ENCODE data around the gene SPACA7.

Gene SPACA7

DNA sequence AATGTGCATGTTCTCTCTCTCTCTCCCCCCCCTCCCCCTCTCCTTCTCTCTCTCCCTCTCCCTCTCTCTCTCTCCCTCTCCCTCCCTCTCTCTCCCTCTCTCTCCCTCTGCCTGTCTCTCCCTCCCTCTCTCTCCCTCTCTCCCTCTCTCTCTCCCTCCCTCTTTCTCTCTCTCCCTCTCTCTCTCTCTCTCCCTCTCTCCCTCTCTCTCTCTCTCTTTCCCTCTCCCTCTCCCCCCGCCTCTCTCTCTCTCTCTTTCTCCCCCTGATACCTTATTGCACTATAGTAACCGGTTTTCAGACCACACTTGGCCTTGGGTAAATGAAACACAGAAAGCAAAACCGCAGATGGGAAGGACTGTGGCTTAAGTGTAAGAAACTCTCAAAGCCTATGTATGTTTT lies 34.7 kb upstream of the SPACA7 start:
- H3K27ac ChIP-seq (ENCODE audit: low read length): no peak overlapping the region
- H3K36me3 ChIP-seq (ENCODE audit: control insufficient read depth in 2 of 2, insufficient read depth in 2 of 2, low read length in 2 of 2): no peaks in the 10 kb centered on the region
- H3K9me3 ChIP-seq (ENCODE audit: control insufficient read depth in 2 of 2, low read length in 2 of 2): peaks cover 4 to 11% of the 10 kb centered on the region in 2 donors
- H3K9ac ChIP-seq (ENCODE audit: low read length in 2 of 2): no peak overlapping the region
- peaks cover 19 to 26% of the 10 kb centered on the region in 2 donors for H3K27me3 ChIP-seq (ENCODE audit: control insufficient read depth in 1 of 2, insufficient read depth in 2 of 2, low read length in 2 of 2)
- no peaks in the 10 kb centered on the region for H3K4me1 ChIP-seq (ENCODE audit: control insufficient read depth, insufficient read depth, low read length)
- H3K4me3 ChIP-seq (ENCODE audit: low read length in 2 of 2): no peak overlapping the region

DNA sequence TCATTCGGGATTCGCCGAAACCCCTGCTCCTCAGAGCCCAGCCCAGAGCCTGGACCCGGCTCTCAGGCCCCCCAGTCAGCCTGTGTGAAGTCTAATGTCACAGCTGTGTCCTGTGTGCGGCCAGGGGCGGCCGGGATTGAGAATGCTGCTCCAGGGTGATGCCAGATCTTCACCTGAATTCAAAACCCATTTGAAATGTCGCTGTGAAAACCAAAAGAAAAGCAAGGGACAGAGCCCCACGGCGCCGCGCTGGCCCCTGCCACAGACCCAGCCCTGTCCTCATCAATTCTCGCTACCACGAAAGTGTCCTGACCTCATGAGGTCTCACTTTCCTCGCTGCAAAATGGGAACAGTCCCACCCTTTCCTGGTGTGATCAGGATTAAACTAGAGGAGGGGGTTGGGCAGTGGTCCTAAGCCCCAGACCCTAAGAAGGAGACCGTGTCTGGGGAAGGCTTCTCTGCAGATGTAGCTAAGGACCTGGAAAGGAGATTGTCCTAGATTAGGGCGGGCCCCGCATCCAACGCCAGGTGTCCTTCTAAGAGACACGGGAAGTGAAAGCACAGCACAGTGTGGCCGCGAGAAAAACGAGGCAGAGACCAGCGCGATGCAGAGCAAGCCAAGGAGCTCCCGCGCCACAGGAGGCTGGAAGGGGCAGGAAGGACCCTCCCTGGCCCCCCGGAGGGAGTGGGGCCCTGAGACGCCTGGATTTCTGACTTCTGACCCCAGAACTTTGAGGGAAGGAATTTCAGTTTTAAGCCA lies 34.0 kb upstream of the SPACA7 start:
- Histone ChIP-seq H3K9me3 (ENCODE audit: control insufficient read depth in 2 of 2, low read length in 2 of 2) (peaks cover 4 to 8% of the 10 kb centered on the region in 2 donors), H3K27me3 (ENCODE audit: control insufficient read depth in 1 of 2, insufficient read depth in 2 of 2, low read length in 2 of 2) (peaks cover 19 to 29% of the 10 kb centered on the region in 2 donors), H3K9ac (ENCODE audit: low read length in 2 of 2) (no peak overlapping the region), H3K4me3 (ENCODE audit: low read length in 2 of 2) (no peak overlapping the region), H3K36me3 (ENCODE audit: control insufficient read depth in 2 of 2, insufficient read depth in 2 of 2, low read length in 2 of 2) (no peaks in the 10 kb centered on the region), H3K4me1 (ENCODE audit: control insufficient read depth, insufficient read depth, low read length) (no peaks in the 10 kb centered on the region), H3K27ac (ENCODE audit: low read length) (no peak overlapping the region)

DNA sequence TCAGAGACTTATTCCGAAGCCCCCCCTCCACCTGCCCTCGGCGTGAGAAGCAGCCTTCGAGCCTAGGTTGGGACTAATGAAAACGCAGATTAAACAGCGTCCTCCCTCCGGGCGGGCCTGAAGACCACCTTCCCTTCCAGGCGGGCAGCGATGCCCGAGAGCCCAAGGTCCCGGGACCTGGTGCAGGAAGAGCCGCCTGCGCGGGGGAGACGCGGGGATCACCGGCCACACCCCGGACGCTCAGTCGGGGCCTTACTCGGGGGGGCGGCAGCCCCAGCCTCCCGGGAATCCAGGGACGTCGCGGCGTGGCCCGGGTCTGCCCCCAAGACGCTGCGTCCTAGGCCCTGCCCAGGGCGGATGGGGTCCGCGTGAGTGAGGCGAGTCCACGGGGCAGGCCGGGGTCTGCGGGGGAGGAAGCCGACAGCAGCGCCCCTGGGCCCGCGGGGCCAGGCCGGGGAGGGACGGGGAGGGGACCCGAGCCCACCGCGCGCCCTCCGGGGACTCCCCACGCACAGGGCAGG lies 33.3 kb upstream of the SPACA7 start:
- Histone ChIP-seq H3K4me3 (ENCODE audit: low read length in 2 of 2) (no peak overlapping the region), H3K36me3 (ENCODE audit: control insufficient read depth in 2 of 2, insufficient read depth in 2 of 2, low read length in 2 of 2) (no peaks in the 10 kb centered on the region), H3K27ac (ENCODE audit: low read length) (no peak overlapping the region), H3K4me1 (ENCODE audit: control insufficient read depth, insufficient read depth, low read length) (no peaks in the 10 kb centered on the region), H3K9me3 (ENCODE audit: control insufficient read depth in 2 of 2, low read length in 2 of 2) (peaks cover 2 to 4% of the 10 kb centered on the region in 2 donors), H3K27me3 (ENCODE audit: control insufficient read depth in 1 of 2, insufficient read depth in 2 of 2, low read length in 2 of 2) (peaks cover 19 to 29% of the 10 kb centered on the region in 2 donors), H3K9ac (ENCODE audit: low read length in 2 of 2) (no peak overlapping the region)

- Histone ChIP-seq H3K4me3 (ENCODE audit: low read length in 2 of 2) (no peak overlapping the region), H3K4me1 (ENCODE audit: control insufficient read depth, insufficient read depth, low read length) (no peaks in the 10 kb centered on the region), H3K27me3 (ENCODE audit: control insufficient read depth in 1 of 2, insufficient read depth in 2 of 2, low read length in 2 of 2) (peaks cover 24 to 29% of the 10 kb centered on the region in 2 donors), H3K36me3 (ENCODE audit: control insufficient read depth in 2 of 2, insufficient read depth in 2 of 2, low read length in 2 of 2) (no peaks in the 10 kb centered on the region), H3K9me3 (ENCODE audit: control insufficient read depth in 2 of 2, low read length in 2 of 2) (peaks cover 1 to 2% of the 10 kb centered on the region in 2 donors), H3K27ac (ENCODE audit: low read length) (no peak overlapping the region), H3K9ac (ENCODE audit: low read length in 2 of 2) (no peak overlapping the region)
These were observed 32.6 kb upstream of the SPACA7 start for GRCh38 chr13:112343591-112343990.

- no peak overlapping the region for H3K27ac ChIP-seq (ENCODE audit: low read length)
- peaks cover 29 to 37% of the 10 kb centered on the region in 2 donors for H3K27me3 ChIP-seq (ENCODE audit: control insufficient read depth in 1 of 2, insufficient read depth in 2 of 2, low read length in 2 of 2)
- no peak overlapping the region for H3K9ac ChIP-seq (ENCODE audit: low read length in 2 of 2)
- H3K36me3 ChIP-seq (ENCODE audit: control insufficient read depth in 2 of 2, insufficient read depth in 2 of 2, low read length in 2 of 2): no peaks in the 10 kb centered on the region
- H3K4me3 ChIP-seq (ENCODE audit: low read length in 2 of 2): no peak overlapping the region
- H3K9me3 ChIP-seq (ENCODE audit: control insufficient read depth in 2 of 2, low read length in 2 of 2): peaks cover 0 to 4% of the 10 kb centered on the region in 2 donors
- no peaks in the 10 kb centered on the region for H3K4me1 ChIP-seq (ENCODE audit: control insufficient read depth, insufficient read depth, low read length)
These were observed 30.4 kb upstream of the SPACA7 start for GRCh38 chr13:112345826-112346172.

DNA sequence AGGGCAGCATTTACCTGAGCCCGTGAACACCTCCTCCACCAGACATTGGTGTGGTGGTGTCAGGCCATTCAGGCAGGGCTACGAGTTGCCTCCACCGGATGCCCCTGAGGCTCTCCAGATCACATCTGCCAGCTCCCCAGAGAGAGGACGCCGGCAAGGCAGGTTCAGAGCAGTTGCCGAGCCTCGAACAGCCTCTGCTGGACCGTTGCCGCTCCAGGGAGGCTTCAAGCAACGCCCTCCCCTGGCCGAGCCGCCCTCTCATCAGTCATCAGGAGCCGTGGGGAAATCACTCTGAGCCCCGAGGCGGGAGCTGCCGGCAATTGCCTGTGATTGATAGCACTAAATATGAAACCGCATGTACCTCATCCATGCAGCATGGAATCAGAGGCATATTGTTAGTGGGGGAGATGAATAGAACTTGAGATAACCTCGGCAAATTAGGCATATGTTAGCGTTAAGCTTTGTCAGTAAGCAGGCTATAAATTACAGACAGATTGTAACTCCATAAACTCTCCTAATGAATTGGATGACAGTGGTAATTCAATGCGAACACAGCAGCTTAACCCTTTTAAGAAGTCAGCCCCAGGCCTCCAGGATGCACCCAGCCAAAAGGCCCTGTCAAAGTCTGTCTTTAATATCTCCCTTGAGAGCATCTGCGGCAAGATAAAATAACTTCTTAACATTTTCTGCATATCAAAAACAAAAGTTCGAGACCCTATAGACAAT lies 29.8 kb upstream of the SPACA7 start:
- H3K4me1 ChIP-seq (ENCODE audit: control insufficient read depth, insufficient read depth, low read length): no peaks in the 10 kb centered on the region
- peaks cover 29 to 37% of the 10 kb centered on the region in 2 donors for H3K27me3 ChIP-seq (ENCODE audit: control insufficient read depth in 1 of 2, insufficient read depth in 2 of 2, low read length in 2 of 2)
- H3K36me3 ChIP-seq (ENCODE audit: control insufficient read depth in 2 of 2, insufficient read depth in 2 of 2, low read length in 2 of 2): no peaks in the 10 kb centered on the region
- H3K9ac ChIP-seq (ENCODE audit: low read length in 2 of 2): no peak overlapping the region
- no peak overlapping the region for H3K27ac ChIP-seq (ENCODE audit: low read length)
- peaks cover 0 to 7% of the 10 kb centered on the region in 2 donors for H3K9me3 ChIP-seq (ENCODE audit: control insufficient read depth in 2 of 2, low read length in 2 of 2)
- no peak overlapping the region for H3K4me3 ChIP-seq (ENCODE audit: low read length in 2 of 2)

DNA sequence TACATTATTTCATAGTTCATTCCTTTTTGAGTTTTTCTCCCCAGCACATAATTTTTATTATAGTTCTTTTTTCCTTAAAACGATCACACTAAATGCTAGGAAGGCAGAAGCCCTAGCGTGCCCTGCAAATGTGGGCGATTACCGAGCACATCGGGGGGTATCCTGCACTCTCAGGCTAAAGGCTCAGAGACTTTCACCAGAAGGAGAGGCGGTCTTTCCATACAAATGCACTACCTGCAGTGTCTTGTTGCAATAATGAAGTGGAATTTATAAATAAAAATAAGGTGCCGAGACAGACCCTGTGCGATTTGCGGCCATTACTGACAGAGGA lies 29.3 kb upstream of the SPACA7 start:
- Histone ChIP-seq H3K9ac (ENCODE audit: low read length in 2 of 2) (no peak overlapping the region), H3K4me1 (ENCODE audit: control insufficient read depth, insufficient read depth, low read length) (no peaks in the 10 kb centered on the region), H3K27ac (ENCODE audit: low read length) (no peak overlapping the region), H3K36me3 (ENCODE audit: control insufficient read depth in 2 of 2, insufficient read depth in 2 of 2, low read length in 2 of 2) (no peaks in the 10 kb centered on the region), H3K9me3 (ENCODE audit: control insufficient read depth in 2 of 2, low read length in 2 of 2) (peaks cover 0 to 7% of the 10 kb centered on the region in 2 donors), H3K4me3 (ENCODE audit: low read length in 2 of 2) (no peak overlapping the region), H3K27me3 (ENCODE audit: control insufficient read depth in 1 of 2, insufficient read depth in 2 of 2, low read length in 2 of 2) (peaks cover 29 to 39% of the 10 kb centered on the region in 2 donors)

DNA sequence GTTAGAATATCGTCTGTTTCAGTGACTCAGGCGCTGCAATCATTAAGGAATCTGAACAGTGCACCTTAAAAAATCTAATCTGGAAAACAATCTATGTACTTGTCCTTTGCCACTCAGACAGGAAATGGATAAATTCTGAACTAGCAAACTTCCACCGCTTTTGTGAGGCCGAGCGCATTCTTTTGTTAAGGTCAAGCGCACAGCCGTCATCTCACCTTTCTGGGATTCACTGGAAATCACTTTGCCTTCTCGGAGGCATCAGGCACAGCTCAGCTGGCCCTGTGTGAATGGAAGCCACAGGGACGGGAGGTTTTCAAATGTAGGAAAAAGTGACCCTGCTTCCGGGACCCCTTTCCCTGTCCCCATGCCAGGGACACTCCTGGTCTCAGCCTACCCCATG lies 28.2 kb upstream of the SPACA7 start:
- Histone ChIP-seq H3K9ac (ENCODE audit: low read length in 2 of 2) (no peak overlapping the region), H3K4me1 (ENCODE audit: control insufficient read depth, insufficient read depth, low read length) (no peaks in the 10 kb centered on the region), H3K9me3 (ENCODE audit: control insufficient read depth in 2 of 2, low read length in 2 of 2) (peaks cover 0 to 7% of the 10 kb centered on the region in 2 donors), H3K27ac (ENCODE audit: low read length) (no peak overlapping the region), H3K27me3 (ENCODE audit: control insufficient read depth in 1 of 2, insufficient read depth in 2 of 2, low read length in 2 of 2) (peaks cover 25 to 35% of the 10 kb centered on the region in 2 donors), H3K36me3 (ENCODE audit: control insufficient read depth in 2 of 2, insufficient read depth in 2 of 2, low read length in 2 of 2) (no peaks in the 10 kb centered on the region), H3K4me3 (ENCODE audit: low read length in 2 of 2) (no peak overlapping the region)

- no peak overlapping the region for H3K27ac ChIP-seq (ENCODE audit: low read length)
- peaks cover 0 to 7% of the 10 kb centered on the region in 2 donors for H3K9me3 ChIP-seq (ENCODE audit: control insufficient read depth in 2 of 2, low read length in 2 of 2)
- H3K9ac ChIP-seq (ENCODE audit: low read length in 2 of 2): no peak overlapping the region
- no peaks in the 10 kb centered on the region for H3K36me3 ChIP-seq (ENCODE audit: control insufficient read depth in 2 of 2, insufficient read depth in 2 of 2, low read length in 2 of 2)
- H3K4me1 ChIP-seq (ENCODE audit: control insufficient read depth, insufficient read depth, low read length): no peaks in the 10 kb centered on the region
- H3K4me3 ChIP-seq (ENCODE audit: low read length in 2 of 2): no peak overlapping the region
- H3K27me3 ChIP-seq (ENCODE audit: control insufficient read depth in 1 of 2, insufficient read depth in 2 of 2, low read length in 2 of 2): peaks cover 22 to 38% of the 10 kb centered on the region in 2 donors
These were observed 27.4 kb upstream of the SPACA7 start for GRCh38 chr13:112348642-112349345.

- Histone ChIP-seq H3K27ac (ENCODE audit: low read length) (no peak overlapping the region), H3K9ac (ENCODE audit: low read length in 2 of 2) (no peak overlapping the region), H3K9me3 (ENCODE audit: control insufficient read depth in 2 of 2, low read length in 2 of 2) (peaks cover 0 to 4% of the 10 kb centered on the region in 2 donors), H3K4me1 (ENCODE audit: control insufficient read depth, insufficient read depth, low read length) (no peaks in the 10 kb centered on the region), H3K36me3 (ENCODE audit: control insufficient read depth in 2 of 2, insufficient read depth in 2 of 2, low read length in 2 of 2) (no peaks in the 10 kb centered on the region), H3K4me3 (ENCODE audit: low read length in 2 of 2) (no peak overlapping the region), H3K27me3 (ENCODE audit: control insufficient read depth in 1 of 2, insufficient read depth in 2 of 2, low read length in 2 of 2) (peaks cover 15 to 33% of the 10 kb centered on the region in 2 donors)
These were observed 26.5 kb upstream of the SPACA7 start for GRCh38 chr13:112349681-112350080.

Data from stomach smooth muscle (tissue), 2 donors.